ENCODE measurements around the gene BIVM.

The BIVM gene

GRCh38 chr13:102792396-102792795 lies 6.5 kb upstream of the BIVM start:
- no peak for DNase-seq

DNA sequence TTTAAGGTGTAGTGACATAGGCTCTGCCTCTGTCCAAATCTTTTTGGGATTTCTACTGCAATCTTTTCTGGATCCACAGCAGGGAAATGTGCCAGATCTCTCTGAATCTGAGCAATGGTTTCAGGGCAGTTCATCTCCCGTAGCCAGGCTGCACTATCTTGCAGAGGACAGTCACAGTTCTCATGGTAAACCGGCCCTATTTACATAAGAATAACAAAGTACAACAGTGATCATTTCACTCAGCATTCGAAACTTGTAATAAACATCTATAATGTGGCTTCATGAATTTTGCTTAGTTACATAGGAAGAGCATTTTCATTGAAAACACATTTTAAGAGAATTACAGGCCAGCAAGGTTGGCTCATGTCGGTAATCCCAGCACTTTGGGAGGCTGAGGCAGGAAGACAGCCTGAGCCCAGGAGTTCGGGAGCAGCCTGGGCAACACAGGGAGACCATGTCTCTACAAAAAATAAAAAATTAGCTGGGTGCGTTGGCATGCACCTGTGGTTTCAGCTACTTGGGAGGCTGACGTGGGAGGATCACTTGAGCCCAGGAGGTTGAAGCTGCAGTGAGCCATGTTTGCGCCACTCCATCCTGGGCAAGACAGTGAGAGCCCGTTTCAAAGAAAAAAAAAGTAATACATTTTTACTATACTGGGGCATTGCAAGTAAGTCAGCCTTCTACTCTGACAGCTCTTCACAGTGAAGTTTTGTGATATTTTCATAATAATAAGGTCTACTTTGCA lies 5.1 kb upstream of the BIVM start:
- DNase-seq: no peak

DNA sequence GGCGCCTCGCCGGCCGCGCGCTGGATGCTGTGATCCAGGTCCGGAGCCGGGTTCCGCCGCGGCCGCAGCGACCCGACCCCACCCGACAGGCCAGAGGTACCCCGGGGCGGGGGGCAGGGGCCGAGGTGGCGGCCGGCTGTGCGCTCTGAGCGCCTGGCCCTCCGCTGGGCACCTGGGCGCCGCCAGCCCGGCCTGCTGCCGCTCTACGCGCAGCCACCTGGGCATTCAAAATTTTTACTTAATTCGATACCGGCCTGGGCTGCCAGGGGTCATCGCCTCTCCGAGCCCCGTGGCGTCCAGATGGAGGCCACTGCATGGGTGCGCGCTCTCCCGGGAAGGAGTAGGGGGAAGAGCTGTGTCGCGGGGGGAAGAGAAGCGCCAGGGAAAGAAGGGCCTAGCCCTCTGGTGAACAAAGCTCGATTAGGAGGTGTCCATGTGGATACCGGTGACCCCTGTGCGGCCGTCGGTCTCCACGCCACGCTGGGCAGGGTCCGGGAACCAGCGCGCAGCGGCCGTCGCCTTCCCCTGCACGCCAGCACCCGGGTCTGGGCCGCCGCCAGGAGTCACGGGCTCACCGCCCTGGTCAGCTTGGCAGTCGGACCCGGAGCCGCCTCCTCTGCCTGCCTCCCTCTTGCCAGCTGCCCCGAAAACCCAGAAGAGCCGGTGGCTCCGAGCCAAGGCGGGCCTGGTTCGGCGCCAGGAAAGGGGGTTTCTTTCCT lies 666 bp downstream of the BIVM start:
- no peak for DNase-seq

DNA sequence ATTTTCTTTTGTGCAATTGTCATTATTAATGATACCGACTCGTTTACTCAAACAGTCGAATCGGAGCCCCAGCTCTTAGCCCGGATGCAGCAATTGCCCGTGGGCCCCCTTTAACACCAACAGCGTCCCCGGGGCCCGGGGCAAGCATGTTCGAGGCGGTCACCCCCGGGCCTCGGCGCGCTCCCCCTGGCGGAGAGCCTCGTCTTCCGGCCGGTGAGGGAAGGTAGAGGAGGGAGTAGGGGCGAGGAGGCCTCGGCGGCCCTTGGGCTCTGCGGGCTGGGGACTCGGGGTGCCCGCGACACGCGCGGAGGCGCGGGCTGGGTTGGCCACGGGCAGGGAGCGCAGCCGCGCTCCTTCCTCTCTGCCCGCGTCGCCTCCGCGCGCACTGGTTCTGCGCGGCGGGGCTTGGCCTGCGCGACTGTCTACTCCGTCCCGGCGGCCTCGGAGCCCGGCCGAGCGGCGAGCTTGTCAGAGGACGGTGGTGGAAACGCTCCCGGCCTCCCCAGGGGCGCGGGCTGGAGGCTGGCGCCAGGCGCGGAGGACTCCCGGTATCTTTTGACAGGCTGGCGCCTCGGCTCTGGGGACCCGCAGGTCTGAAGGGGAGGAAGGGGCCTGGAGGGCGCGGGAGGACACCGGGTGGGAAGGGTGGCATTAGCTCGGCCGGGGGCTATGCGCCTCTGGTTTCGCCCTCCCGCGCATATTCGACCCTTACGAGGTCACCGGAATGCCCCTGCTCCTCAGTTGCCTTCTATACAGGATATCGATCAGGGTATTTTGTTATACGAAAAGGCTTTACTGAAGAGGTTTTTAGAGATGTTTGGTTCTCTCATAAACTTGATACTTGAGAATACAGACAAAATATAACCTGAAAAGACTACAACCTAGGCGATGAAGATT lies 1.5 kb downstream of the BIVM start:
- DNase-seq: peak; percentile 69

DNA sequence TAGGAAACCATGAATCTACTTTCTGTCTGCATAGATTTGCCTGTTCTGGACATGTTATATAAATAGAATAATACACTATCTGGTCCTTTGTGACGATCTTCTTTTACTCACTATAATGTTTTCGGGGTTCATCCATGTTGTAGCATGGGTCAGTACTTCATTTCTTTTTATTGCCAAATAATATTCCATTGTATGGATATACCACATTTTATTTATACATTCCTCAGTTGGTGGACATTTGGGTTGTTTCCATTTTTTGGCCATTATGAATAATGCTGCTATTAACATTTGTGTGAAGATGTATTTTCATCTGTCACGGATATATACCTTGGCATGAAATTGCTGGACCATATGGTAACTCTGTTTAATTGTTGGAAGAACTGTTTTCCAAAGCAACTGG lies 6.8 kb downstream of the BIVM start:
- no peak for DNase-seq

DNA sequence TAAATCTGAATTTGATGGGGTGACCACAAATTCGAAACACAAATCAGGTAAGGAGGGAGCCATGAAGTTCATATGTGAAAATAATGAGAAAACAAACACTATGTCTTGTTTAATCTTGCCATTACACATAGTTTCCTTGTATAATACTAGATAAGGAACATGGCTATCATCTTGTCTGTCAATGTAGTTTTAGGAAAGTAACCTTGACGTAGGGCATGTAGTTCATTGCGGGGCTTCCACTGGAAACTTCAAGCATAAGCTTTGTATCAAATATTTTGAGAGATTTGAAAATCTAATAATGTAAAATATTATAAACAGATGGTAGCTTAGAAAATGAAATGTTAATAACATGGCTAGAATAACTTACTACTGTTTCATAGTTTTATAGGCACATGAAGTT lies 8.8 kb downstream of the BIVM start:
- DNase-seq: no peak

DNA sequence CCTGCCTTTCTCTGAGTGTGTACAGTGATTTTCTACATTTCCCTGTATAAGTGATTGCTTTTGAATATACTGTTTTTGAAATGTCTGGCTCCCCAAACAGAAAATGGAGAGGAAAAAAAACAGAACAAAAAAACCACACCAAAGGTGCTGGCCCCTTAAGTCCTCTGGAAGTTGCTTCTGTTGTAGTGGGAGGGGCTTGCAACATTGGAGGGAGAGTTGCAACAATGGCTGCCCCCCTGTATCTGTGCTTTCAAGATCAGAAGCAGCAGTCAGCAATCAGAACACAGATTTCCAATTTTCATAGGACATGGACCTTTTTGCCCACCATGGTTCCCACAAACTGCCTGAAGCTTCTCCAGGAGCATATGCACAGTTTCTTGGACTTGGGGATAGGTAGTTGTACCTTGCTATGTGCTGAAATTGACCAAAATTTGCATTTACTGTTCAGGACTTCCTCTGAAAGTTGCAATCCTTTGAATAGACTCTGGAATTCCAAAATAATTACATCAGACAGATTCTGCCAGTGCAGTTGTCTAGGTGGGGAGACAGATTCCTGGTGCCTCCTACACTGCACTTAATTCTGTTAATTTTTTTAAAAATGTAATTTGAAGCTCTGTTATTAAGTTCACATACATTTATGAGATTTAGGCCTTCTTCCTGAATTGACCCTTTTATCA lies 13.8 kb downstream of the BIVM start:
- DNase-seq: no peak

GRCh38 chr13:102814025-102814607 lies 15.2 kb downstream of the BIVM start:
- no peak for DNase-seq

DNA sequence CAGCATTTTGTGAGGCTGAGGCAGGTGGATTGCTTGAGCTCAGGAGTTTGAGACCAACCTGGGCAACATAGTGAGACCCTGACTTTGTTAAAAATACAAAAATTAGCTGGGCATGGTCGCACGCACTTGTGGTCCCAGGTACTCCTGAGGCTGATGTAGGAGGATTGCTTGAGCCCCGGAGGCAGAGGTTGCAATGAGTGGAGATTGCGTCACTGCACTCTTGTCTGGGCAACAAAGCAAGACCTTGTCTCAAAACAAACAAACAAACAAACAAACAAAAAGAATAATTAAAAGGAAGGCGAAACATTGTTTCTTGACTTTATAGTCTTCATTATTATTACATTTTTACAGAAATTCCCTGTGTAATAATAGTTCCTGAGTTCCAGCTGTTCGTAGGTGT lies 15.9 kb downstream of the BIVM start:
- no peak for DNase-seq

GRCh38 chr13:102815788-102816187 lies 16.9 kb downstream of the BIVM start:
- no peak for DNase-seq

DNA sequence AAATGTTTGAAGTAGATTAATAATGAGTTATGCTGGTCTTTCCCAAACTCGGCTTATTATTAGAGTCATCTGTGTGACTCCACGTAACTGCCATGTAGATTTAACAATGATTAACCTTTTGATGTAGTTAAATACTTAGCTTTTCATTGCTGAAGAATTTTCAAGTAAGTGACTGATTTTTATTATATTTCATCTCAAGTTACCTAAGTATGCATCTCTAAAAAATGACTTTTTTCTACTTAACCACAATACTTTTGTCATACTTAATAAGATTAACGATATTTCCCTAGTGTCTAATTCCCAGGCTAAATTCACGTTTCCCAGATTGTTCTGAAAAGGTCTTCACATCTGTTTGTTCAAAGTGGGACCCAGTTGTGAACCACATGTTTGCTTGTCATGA lies 17.8 kb downstream of the BIVM start:
- no peak for DNase-seq

DNA sequence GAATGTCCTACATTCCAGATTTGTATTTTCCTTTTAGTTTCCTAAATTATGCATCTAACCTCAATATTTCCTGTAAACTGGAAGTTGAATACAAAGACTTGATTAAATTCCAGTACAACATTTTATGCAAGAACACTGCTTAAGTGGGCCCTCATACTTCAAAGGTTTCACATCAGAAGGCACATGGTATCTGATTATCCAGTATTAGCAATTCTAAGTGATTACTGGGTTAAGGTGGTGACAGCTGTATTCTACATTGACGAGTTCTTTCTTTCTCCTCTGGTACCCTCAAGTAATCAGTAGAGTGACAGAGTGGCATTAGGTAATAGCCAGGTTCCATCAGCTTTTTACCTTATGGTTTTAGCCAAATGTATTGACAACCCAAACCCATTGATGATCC lies 18.3 kb downstream of the BIVM start:
- no peak for DNase-seq

- no peak for DNase-seq
These were observed 19.0 kb downstream of the BIVM start for GRCh38 chr13:102817907-102818306.

DNA sequence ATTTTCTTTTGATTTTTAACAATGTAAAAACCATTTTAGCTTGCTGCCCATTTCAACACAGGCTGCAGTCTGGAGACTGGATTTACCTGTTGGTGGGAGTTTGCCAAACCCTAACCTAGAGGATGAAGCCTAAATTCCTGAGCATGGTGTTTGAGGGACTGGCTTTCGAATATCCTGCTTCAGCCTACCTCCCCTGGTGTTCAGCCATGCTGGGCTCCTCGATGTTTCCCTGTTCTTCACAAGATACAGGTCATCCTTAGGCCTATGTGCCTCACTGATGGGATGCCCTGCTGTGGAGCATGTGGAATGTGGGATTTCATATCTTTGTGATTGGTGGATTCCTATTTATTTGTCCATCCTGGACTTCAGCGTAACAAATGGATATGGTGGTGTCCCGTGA lies 26.5 kb downstream of the BIVM start:
- DNase-seq: no peak

- no peak for DNase-seq
These were observed 27.2 kb downstream of the BIVM start for GRCh38 chr13:102825921-102826706.

- DNase-seq: no peak
These were observed 31.7 kb downstream of the BIVM start for GRCh38 chr13:102830646-102831045.

DNA sequence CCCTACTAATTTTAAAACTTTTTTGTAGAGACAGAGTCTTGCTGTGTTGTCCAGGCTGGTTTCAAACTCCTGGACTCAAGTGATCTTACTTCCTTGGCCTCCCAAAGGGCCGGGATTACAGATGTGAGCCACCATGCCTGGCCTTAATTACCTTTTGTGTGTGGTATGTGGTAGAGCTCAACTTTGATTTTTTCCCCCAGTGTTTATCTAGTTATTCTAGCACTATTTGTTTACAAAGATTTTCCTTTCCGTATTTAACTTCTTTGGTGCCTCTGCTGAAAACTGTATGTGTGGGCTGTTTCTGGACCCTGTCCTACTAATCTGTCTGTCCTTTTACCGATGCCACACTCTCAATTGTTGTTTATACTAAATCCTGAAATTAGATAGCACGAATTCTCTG lies 37.6 kb downstream of the BIVM start:
- no peak for DNase-seq

DNA sequence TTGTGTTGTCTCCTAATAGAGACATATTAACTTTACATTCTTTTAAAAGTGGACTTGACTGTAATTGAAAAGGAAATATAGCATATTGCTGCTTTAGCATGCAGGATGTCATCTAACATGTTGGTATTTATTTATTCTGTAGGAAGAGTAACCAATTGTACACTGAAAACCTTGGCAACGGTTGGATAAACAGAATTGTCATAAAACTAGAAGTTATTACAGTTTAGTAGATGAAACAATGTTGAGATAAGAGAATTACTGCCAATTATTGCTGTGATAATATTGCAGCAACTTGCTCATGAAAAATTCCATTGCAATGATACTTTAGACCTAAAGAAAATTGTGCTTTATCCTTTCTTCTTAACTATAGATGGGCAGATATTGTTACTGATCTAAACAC lies 39.4 kb downstream of the BIVM start:
- no peak for DNase-seq

GRCh38 chr13:102838982-102839381 lies 40.1 kb downstream of the BIVM start:
- DNase-seq: no peak

- DNase-seq: no peak
These were observed 40.5 kb downstream of the BIVM start for GRCh38 chr13:102839462-102839861.

- DNase-seq: no peak
These were observed 46.3 kb downstream of the BIVM start for GRCh38 chr13:102845289-102845629.
